Measurements from ENCODE around the gene PPHLN1.

GRCh38 chr12:42380733-42381132, 54.8 kb downstream of the PPHLN1 start:
- TF ChIP-seq CTCF (IDR thresholded peaks at IDR 0.05): no peak
- no peak for TF ChIP-seq POLR2AphosphoS5 (IDR thresholded peaks at IDR 0.05)
- no peak for TF ChIP-seq POLR2A (IDR thresholded peaks at IDR 0.05)
